Measurements from ENCODE around the gene JMJD1C.

GRCh38 chr10:63425512-63425911 is 40.3 kb downstream of the JMJD1C start:
- TF ChIP-seq ZNF274 (IDR thresholded peaks at IDR 0.05; ENCODE audit: low read depth, low read length), result no peak
- TF ChIP-seq SUZ12 (IDR thresholded peaks at IDR 0.05; ENCODE audit: extremely low read depth, insufficient read depth, insufficient read length), result no peak

Data from NT2/D1 (cell line).